HepG2 (cell line): ENCODE data around the gene PIKFYVE. TPM values are rescaled to one million over a fixed set of nuclear protein-coding genes. Genes with fewer than 3 reads are reported as not detected.
A peak's percentile ranks its signal among the peaks of the same experiment; 100 is the strongest.

Experiments used
- DR1 ChIP-seq: sonication (generic); formaldehyde crosslinking; IDR thresholded peaks from 2 replicates; pipeline ENCODE4 v1.8.0; 2021; ENCODE audit warnings: mild to moderate bottlenecking, missing genetic modification reagents, inconsistent platforms
- FOXA3 ChIP-seq: IDR thresholded peaks from 2 replicates; pipeline ENCODE4 v1.6.1; 2016; ENCODE audit warnings: missing genetic modification reagents, missing compliant biosample characterization
- IKZF4 ChIP-seq: sonication (generic); formaldehyde crosslinking; IDR thresholded peaks from 2 replicates; pipeline ENCODE4 v1.5.1; 2020; ENCODE audit warnings: borderline replicate concordance, mild to moderate bottlenecking, low read depth, missing genetic modification reagents; ENCODE audit errors: not compliant biosample characterization
- KLF13 ChIP-seq: sonication (generic); formaldehyde crosslinking; IDR thresholded peaks from 2 replicates; pipeline ENCODE4 v1.4.0; 2020; ENCODE audit warnings: mild to moderate bottlenecking, missing genetic modification reagents
- MED13 ChIP-seq: sonication (generic); formaldehyde crosslinking; IDR thresholded peaks from 2 replicates; pipeline ENCODE4 v1.5.0; 2020; ENCODE audit warnings: missing genetic modification reagents
- NCOA5 ChIP-seq: sonication (generic); formaldehyde crosslinking; IDR thresholded peaks from 2 replicates; pipeline ENCODE4 v1.4.0; 2020; ENCODE audit warnings: missing genetic modification reagents
- SNAPC2 ChIP-seq: sonication (generic); formaldehyde crosslinking; IDR thresholded peaks from 2 replicates; pipeline ENCODE4 v1.8.1; 2022; ENCODE audit warnings: mild to moderate bottlenecking, missing genetic modification reagents
- WIZ ChIP-seq: sonication (generic); formaldehyde crosslinking; IDR thresholded peaks from 2 replicates; pipeline ENCODE4 v1.5.1; 2020; ENCODE audit warnings: mild to moderate bottlenecking, missing genetic modification reagents
- XBP1 ChIP-seq: sonication (generic); formaldehyde crosslinking; IDR thresholded peaks from 2 replicates; pipeline ENCODE4 v1.5.0; 2020; ENCODE audit warnings: missing genetic modification reagents
- ZFP41 ChIP-seq: sonication (generic); formaldehyde crosslinking; IDR thresholded peaks from 2 replicates; pipeline ENCODE4 v1.4.0; 2020; ENCODE audit warnings: mild to moderate bottlenecking, missing genetic modification reagents, borderline replicate concordance
- ZNF20 ChIP-seq: sonication (generic); formaldehyde crosslinking; IDR thresholded peaks from 2 replicates; pipeline ENCODE4 v1.4.0; 2020; ENCODE audit warnings: mild to moderate bottlenecking, moderate library complexity, missing genetic modification reagents
- ZNF260 ChIP-seq: sonication (generic); formaldehyde crosslinking; IDR thresholded peaks from 2 replicates; pipeline ENCODE4 v1.4.0; 2020; ENCODE audit warnings: missing genetic modification reagents, low read depth, mild to moderate bottlenecking, borderline replicate concordance
- ZNF326 ChIP-seq: sonication (generic); formaldehyde crosslinking; IDR thresholded peaks from 2 replicates; pipeline ENCODE4 v1.4.0; 2020; ENCODE audit warnings: missing genetic modification reagents, borderline replicate concordance
- ZNF333 ChIP-seq: sonication (generic); formaldehyde crosslinking; IDR thresholded peaks from 2 replicates; pipeline ENCODE4 v1.4.0; 2020; ENCODE audit warnings: mild to moderate bottlenecking, missing genetic modification reagents, borderline replicate concordance
- ZNF589 ChIP-seq: sonication (generic); formaldehyde crosslinking; conservative IDR thresholded peaks from 2 replicates; pipeline ENCODE4 v1.8.0; 2022; ENCODE audit warnings: mild to moderate bottlenecking, moderate library complexity, missing genetic modification reagents
- ZNF605 ChIP-seq: sonication (generic); formaldehyde crosslinking; IDR thresholded peaks from 2 replicates; pipeline ENCODE4 v1.8.0; 2022; ENCODE audit warnings: mild to moderate bottlenecking, missing genetic modification reagents
- ZSCAN20 ChIP-seq: sonication (generic); formaldehyde crosslinking; IDR thresholded peaks from 2 replicates; pipeline ENCODE4 v1.4.0; 2020; ENCODE audit warnings: missing genetic modification reagents, mild to moderate bottlenecking, borderline replicate concordance
- polyA plus RNA-seq, 8 experiments: library from polyadenylated mRNA; depleted of rRNA in 3 of 8; stranded (reverse) in 7 of 8; unstranded in 1 of 8; fragments of >200 nt; fragmentation: Illumina TruSeq in 4 of 8; extraction: Trizol in 4 of 8; gene quantifications; 2 replicates each; pipeline versions ENCODE4 v1.2.1 to v1.2.3, GENCODE V29; 2011 to 2016; ENCODE audit warnings: low read depth in 4 of 8, missing spikeins in 1 of 8, mixed read lengths in 1 of 8; ENCODE audit not compliant: insufficient read depth in 1 of 8
- total RNA-seq, 5 experiments: library from RNA; depleted of rRNA; stranded (reverse); fragments of >200 nt; fragmentation: Illumina TruSeq; extraction: Trizol; gene quantifications; 2 replicates each; pipeline ENCODE4 v1.2.3, GENCODE V29; 2016; ENCODE audit warnings: low read depth in 1 of 5
- TF ChIP-seq, protein P1 (sequence below): sonication (generic); formaldehyde crosslinking; IDR thresholded peaks from 2 replicates; pipeline ENCODE4 v1.4.0; 2020; ENCODE audit warnings: missing genetic modification reagents, borderline replicate concordance
- TF ChIP-seq, protein P2 (sequence below): sonication (generic); formaldehyde crosslinking; IDR thresholded peaks from 2 replicates; pipeline ENCODE4 v1.4.0; 2020; ENCODE audit warnings: missing genetic modification reagents
- TF ChIP-seq, protein P3 (sequence below): sonication (generic); formaldehyde crosslinking; IDR thresholded peaks from 2 replicates; pipeline ENCODE4 v1.4.0; 2020; ENCODE audit warnings: missing genetic modification reagents

PIKFYVE gene
- total and polyA plus RNA-seq, 2 of the 13 experiments (the other 11 are each of a cell fraction or from before 2014, with no cell fraction given), result 20.2 to 21.7 TPM

DNA sequence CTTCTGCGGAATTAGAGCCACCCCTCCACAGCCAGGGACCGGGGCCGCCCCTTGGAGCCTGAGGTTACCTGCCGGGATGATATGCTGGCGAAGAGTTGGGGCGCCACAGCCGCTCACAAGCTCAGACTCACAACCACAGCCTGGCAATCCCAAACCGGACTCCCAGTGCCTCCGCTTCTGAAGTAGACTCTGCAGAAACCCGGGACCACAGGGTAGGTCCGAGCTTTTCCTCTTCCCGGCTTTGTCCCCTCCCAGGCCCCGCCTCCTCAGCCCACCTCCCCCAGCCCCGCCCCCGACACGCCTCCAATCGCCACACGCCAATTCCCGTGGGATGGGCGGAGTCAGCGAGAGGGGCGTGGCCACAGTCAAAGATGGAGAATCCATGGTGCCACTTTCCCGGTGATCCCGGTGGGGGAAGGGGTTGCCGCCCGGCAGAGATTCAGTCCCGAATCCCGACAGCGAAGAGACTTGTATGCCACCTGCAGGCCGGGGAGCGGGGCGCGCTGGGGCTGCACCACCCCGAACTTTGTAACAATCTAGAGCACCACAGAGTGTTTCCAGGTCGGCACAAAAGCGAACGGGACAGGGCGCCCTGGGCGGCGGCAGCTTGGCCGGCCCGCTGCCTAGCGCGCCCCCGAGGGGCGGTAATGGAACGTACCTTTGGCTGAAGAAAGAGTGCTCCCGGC lies 11.0 kb upstream of the PIKFYVE start, which contains the start of gene IDH1 (continued):
- TF ChIP-seq, protein P1, sequence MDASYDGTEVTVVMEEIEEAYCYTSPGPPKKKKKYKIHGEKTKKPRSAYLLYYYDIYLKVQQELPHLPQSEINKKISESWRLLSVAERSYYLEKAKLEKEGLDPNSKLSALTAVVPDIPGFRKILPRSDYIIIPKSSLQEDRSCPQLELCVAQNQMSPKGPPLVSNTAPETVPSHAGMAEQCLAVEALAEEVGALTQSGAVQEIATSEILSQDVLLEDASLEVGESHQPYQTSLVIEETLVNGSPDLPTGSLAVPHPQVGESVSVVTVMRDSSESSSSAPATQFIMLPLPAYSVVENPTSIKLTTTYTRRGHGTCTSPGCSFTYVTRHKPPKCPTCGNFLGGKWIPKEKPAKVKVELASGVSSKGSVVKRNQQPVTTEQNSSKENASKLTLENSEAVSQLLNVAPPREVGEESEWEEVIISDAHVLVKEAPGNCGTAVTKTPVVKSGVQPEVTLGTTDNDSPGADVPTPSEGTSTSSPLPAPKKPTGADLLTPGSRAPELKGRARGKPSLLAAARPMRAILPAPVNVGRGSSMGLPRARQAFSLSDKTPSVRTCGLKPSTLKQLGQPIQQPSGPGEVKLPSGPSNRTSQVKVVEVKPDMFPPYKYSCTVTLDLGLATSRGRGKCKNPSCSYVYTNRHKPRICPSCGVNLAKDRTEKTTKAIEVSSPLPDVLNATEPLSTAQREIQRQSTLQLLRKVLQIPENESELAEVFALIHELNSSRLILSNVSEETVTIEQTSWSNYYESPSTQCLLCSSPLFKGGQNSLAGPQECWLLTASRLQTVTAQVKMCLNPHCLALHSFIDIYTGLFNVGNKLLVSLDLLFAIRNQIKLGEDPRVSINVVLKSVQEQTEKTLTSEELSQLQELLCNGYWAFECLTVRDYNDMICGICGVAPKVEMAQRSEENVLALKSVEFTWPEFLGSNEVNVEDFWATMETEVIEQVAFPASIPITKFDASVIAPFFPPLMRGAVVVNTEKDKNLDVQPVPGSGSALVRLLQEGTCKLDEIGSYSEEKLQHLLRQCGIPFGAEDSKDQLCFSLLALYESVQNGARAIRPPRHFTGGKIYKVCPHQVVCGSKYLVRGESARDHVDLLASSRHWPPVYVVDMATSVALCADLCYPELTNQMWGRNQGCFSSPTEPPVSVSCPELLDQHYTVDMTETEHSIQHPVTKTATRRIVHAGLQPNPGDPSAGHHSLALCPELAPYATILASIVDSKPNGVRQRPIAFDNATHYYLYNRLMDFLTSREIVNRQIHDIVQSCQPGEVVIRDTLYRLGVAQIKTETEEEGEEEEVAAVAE, result peak; percentile 50; the same call in 1 of the 2 replicates
- peak; percentile 83 for TF ChIP-seq MED13 (CRISPR knock-in tag)
- TF ChIP-seq ZNF589 (CRISPR knock-in tag), result 0 out of 2 replicates have a peak, but pooled peaks have one; percentile 56
- TF ChIP-seq, protein P2, sequence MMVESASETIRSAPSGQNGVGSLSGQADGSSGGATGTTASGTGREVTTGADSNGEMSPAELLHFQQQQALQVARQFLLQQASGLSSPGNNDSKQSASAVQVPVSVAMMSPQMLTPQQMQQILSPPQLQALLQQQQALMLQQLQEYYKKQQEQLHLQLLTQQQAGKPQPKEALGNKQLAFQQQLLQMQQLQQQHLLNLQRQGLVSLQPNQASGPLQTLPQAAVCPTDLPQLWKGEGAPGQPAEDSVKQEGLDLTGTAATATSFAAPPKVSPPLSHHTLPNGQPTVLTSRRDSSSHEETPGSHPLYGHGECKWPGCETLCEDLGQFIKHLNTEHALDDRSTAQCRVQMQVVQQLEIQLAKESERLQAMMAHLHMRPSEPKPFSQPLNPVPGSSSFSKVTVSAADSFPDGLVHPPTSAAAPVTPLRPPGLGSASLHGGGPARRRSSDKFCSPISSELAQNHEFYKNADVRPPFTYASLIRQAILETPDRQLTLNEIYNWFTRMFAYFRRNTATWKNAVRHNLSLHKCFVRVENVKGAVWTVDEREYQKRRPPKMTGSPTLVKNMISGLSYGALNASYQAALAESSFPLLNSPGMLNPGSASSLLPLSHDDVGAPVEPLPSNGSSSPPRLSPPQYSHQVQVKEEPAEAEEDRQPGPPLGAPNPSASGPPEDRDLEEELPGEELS, result peak; percentile 40; the same call in 1 of the 2 replicates
- TF ChIP-seq IKZF4 (CRISPR knock-in tag), result peak; percentile 48
- no peak for TF ChIP-seq NCOA5 (CRISPR knock-in tag)
- TF ChIP-seq ZNF260, result no peak
- peak; percentile 80 for TF ChIP-seq ZNF333 (CRISPR knock-in tag)
- TF ChIP-seq DR1 (CRISPR knock-in tag), result peak; percentile 74; the same call in 1 of the 2 replicates
- peak; percentile 76; the same call in 1 of the 2 replicates for TF ChIP-seq SNAPC2
- TF ChIP-seq ZNF326, result no peak
- TF ChIP-seq XBP1 (CRISPR knock-in tag), result no peak; the same call in 1 of the 2 replicates
- TF ChIP-seq, protein P3, sequence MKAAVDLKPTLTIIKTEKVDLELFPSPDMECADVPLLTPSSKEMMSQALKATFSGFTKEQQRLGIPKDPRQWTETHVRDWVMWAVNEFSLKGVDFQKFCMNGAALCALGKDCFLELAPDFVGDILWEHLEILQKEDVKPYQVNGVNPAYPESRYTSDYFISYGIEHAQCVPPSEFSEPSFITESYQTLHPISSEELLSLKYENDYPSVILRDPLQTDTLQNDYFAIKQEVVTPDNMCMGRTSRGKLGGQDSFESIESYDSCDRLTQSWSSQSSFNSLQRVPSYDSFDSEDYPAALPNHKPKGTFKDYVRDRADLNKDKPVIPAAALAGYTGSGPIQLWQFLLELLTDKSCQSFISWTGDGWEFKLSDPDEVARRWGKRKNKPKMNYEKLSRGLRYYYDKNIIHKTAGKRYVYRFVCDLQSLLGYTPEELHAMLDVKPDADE (CRISPR knock-in tag), result peak; percentile 41; the same call in 1 of the 2 replicates
- TF ChIP-seq ZFP41 (CRISPR knock-in tag), result no peak
- no peak for TF ChIP-seq ZNF20 (CRISPR knock-in tag)
- TF ChIP-seq KLF13 (CRISPR knock-in tag), result no peak
- peak; percentile 39; the same call in 1 of the 2 replicates for TF ChIP-seq WIZ (CRISPR knock-in tag)
- no peak for TF ChIP-seq FOXA3
- TF ChIP-seq ZNF605, result peak; percentile 93
- peak; percentile 80; the same call in 1 of the 2 replicates for TF ChIP-seq ZSCAN20 (CRISPR knock-in tag)
